GM23338 (cell line): ENCODE measurements around the gene TIMM44.

Source experiments
- CREB1 ChIP-seq: fragments of 250-450 bp; sonication (Bioruptor Pico); IDR thresholded peaks from 2 replicates; pipeline ENCODE4 v1.5.0; 2020; ENCODE audit warnings: low read depth, mild to moderate bottlenecking, moderate library complexity
- CTCF ChIP-seq, 2 experiments: fragments of 200-600 bp in 1 of 2; sonication (generic) in 1 of 2; conservative IDR thresholded peaks; 2 replicates each; pipeline versions ENCODE4 v1.5.1 to v1.6.1; 2016 to 2017; ENCODE audit warnings: antibody characterized with exemption in 2 of 2, low read depth in 2 of 2, mild to moderate bottlenecking in 2 of 2, moderate library complexity in 1 of 2
- EZH2 ChIP-seq: fragments of 200-600 bp; sonication (generic); IDR thresholded peaks from one replicate; pipeline ENCODE4 v1.8.0; 2017; ENCODE audit warnings: antibody characterized with exemption, mild to moderate bottlenecking, low read depth; ENCODE audit not compliant: unreplicated experiment
- EZH2phosphoT487 ChIP-seq: fragments of 200-600 bp; sonication (generic); IDR thresholded peaks from one replicate; pipeline ENCODE4 v1.8.1; 2018; ENCODE audit warnings: antibody characterized with exemption; ENCODE audit not compliant: unreplicated experiment
- JUNB ChIP-seq: IDR thresholded peaks from one replicate; pipeline ENCODE4 v1.6.1; 2016; ENCODE audit warnings: antibody characterized with exemption; ENCODE audit not compliant: unreplicated experiment
- POLR2AphosphoS5 ChIP-seq: IDR thresholded peaks from 2 replicates; pipeline ENCODE4 v1.6.1; 2016; ENCODE audit warnings: antibody characterized with exemption, low read depth
- REST ChIP-seq: IDR thresholded peaks from one replicate; pipeline ENCODE4 v1.6.1; 2018; ENCODE audit warnings: antibody characterized with exemption; ENCODE audit not compliant: unreplicated experiment
- ZNF114 ChIP-seq: fragments of 250-450 bp; sonication (Bioruptor Pico); IDR thresholded peaks from 2 replicates; pipeline ENCODE4 v1.5.0; 2020; ENCODE audit warnings: mild to moderate bottlenecking, moderate library complexity
- ZNF331 ChIP-seq: fragments of 250-450 bp; sonication (Bioruptor Pico); IDR thresholded peaks from 2 replicates; pipeline ENCODE4 v1.5.0; 2020; ENCODE audit warnings: low read depth, mild to moderate bottlenecking, moderate library complexity
- TF ChIP-seq, protein P1 (sequence below): IDR thresholded peaks from 2 replicates; pipeline ENCODE4 v1.6.1; 2016; ENCODE audit warnings: antibody characterized with exemption

DNA sequence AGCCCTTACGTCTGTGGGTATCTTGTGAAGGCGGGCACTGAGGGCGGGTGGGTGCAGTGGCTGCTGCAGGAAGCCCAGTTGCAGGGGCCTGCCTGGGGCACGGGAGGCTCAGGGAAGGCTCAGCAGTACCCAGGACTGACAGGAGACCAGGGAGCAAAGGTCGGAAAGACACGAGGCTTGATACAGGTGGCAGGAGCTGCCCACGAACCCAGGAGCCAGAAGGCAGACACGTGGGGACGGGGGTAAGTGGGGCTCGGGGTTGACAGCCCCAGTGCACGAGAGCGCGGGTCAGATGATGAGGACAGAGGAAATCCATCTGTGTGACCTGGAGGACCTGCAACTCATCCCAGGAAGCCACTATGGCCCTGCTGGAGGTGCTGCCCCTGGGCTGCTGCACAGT, 36.7 kb upstream of the TIMM44 start:
- TF ChIP-seq CTCF (conservative IDR thresholded peaks at IDR 0.05; ENCODE audit: low read depth in 2 of 2) (no peak), POLR2AphosphoS5 (no peak), REST (no peak), JUNB (no peak), EZH2phosphoT487 (no peak), EZH2 (no peak), ZNF331 (no peak), CREB1 (no peak), ZNF114 (no peak)
- TF ChIP-seq, protein P1, sequence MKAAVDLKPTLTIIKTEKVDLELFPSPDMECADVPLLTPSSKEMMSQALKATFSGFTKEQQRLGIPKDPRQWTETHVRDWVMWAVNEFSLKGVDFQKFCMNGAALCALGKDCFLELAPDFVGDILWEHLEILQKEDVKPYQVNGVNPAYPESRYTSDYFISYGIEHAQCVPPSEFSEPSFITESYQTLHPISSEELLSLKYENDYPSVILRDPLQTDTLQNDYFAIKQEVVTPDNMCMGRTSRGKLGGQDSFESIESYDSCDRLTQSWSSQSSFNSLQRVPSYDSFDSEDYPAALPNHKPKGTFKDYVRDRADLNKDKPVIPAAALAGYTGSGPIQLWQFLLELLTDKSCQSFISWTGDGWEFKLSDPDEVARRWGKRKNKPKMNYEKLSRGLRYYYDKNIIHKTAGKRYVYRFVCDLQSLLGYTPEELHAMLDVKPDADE = no peak
